GM19463 (cell line): ENCODE measurements around the gene ARL2.

ENCODE experiments used
- ATAC-seq: cut with Tn5 transposase; IDR thresholded peaks from one replicate; pipeline ENCODE4 v1.9.1; 2021; ENCODE audit warnings: mild to moderate bottlenecking, moderate library complexity; ENCODE audit not compliant: unreplicated experiment

Gene ARL2

GRCh38 chr11:65045061-65045460 lies 31.1 kb downstream of the ARL2 start:
- no peak for ATAC-seq

DNA sequence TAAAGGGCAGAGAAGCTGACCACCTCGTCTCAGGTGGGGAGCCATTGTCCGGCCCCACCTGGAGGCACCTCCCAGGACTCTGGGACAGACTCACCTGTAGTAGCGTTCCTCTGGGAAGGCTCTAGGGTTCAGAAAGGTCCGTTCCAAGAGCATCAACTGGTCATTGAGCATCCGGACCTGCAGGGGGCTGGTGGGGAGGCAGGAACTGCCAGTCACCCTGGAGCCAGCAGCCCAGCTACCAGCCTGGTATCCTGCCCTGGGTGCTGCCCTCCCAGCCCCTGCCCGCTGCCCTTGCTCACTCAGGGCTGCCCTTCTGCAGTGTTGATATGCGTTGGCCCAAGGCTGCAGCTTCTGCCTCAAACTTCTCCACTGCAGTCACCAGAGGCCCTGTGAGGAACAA lies 31.8 kb downstream of the ARL2 start:
- ATAC-seq = no peak

DNA sequence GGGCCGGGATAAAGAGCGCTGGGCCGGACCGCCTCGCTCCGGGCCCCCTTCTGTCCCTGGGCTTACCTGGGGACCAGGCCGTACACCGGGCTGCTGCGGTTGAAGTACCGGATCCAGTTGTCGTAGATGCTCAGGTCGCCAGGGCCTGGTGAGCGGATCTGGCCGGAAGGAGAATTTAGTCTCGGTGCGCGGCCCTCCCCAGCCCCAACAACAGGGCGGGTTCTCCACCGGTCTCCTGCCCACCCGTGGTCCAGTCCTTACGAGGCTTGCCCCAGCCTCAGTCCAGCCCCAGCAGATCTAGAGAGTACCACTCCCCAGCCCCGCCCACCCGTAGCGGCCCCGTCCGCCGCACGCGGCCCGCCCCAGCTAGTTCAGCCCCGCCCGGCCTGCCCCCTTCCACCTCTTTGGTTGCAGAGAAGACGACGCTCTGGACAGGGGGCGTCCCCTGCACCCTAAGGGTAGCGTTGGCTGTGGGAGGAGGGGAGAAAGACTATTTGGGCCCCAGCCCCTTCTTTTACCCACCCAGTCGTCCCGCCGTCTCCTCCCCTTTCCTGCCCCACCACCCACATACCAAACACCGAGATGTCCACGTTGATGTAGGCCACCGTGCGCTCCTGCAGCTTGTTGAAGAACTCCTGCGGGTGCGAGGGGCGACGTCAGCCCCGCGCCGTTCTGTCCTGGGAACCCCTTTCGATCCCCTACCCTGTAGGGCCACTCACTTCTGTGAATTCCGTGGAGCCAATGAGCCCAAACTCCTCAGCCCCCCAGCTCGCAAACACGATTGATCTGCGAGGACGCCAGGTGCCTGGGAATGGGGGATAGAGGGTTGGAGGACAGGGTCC lies 33.8 kb downstream of the ARL2 start:
- ATAC-seq = no peak

DNA sequence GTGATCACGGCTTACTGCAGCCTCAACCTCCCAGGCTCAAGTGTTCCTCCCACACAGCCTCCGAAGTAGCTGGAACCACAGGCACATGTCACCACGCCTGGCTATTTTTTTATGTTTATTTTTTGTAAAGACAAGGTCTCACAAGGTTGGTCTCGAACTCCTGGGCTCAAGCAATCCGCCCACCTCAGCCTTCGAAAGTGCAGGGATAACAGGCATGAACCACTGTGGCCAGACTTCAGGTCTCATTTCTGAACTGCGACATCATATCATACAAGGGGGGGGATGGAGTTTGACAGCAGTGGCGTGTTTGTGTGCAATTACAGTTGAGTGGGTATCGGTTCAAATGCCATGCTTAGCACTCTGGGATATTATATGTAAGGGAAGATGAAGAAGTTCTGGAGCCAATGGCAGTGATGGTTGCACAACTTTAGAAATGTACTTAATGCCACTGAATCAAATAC lies 37.5 kb downstream of the ARL2 start:
- no peak for ATAC-seq

- ATAC-seq = no peak
Measured at GRCh38 chr11:65053827-65054508, 40.0 kb downstream of the ARL2 start.

GRCh38 chr11:65055538-65055937 lies 41.6 kb downstream of the ARL2 start:
- ATAC-seq = no peak

GRCh38 chr11:65056999-65057398 lies 43.0 kb downstream of the ARL2 start:
- ATAC-seq = no peak

GRCh38 chr11:65057526-65057925 lies 43.6 kb downstream of the ARL2 start:
- no peak for ATAC-seq

GRCh38 chr11:65058012-65058411 lies 44.1 kb downstream of the ARL2 start:
- ATAC-seq = no peak

DNA sequence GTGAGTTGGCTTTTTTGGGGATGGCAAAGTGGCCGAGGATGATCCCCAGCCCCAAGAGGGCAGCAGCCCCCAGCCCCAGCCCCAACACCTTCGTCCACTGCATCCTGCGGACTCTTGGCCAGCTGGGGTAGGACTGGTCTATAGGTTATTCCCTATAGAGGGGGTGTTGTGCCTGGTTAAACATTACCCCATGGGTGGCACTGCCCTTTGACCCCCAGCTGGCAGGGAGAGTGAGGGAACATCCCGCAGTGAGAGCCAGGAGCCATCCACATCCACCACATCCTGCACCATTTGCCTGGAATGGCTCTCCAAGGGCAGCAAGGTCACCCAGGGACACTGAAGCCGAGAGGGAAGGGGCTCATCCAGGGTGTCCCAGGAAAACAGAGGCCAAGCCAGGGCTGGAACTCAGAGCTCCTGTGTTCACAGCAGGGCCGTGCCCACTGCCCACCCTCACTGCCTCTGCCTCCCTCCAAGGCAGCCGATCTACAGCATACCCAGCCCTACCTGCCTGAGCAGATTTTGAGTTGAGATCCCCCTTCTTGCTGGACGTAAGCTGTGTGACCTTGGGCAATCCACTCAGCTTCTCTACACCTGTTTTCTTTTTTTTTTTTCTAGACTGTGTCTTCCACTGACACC lies 44.6 kb downstream of the ARL2 start, which contains the start of gene NAALADL1:
Gene NAALADL1 (minus strand): TSS at position 135 of the 636 bp plus-strand sequence. CDS start 32 bp downstream, at position 103.
- no peak for ATAC-seq

DNA sequence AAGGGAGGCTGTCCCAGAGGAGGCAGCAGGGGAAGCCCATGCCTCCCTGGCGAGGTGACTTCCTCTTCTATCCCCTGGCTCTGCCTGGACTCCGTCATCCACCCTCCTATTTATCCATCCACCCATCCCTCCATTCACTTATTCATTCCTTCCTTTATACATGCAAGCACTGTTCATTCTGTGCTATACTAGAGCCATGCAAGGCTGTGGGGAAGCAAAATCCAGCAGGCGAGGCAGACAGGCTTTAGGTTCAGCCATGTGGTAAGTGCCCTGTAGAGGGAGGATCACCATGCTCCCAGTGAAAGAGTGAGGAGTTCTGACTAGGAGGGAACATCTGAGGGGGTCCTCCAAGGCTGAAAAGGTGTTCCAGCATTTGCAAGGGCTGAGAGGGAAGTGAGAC lies 45.6 kb downstream of the ARL2 start:
- ATAC-seq = no peak

GRCh38 chr11:65059959-65060824 lies 46.2 kb downstream of the ARL2 start:
- ATAC-seq = no peak

GRCh38 chr11:65060913-65061408 lies 47.0 kb downstream of the ARL2 start:
- no peak for ATAC-seq

- no peak for ATAC-seq
Measured at GRCh38 chr11:65063532-65063931, 49.6 kb downstream of the ARL2 start.

DNA sequence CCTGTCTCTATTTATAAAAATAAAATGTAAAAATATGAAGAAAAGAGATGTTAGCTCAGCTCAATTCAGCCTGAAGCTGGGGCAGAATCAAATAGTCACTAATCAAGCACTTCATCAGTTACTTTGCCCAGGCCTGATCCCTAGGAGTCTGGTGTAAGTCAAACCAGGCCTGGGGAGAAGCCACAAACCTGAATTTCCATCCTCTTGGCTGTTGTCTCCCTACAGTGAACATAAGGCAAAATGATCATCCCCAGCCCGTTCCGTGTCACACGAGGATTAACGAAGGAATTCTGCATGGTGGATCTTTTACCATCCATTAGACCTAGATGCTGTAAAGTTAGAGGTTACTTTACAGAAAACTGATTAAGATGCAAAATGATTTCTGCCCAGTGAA lies 50.9 kb downstream of the ARL2 start:
- no peak for ATAC-seq

DNA sequence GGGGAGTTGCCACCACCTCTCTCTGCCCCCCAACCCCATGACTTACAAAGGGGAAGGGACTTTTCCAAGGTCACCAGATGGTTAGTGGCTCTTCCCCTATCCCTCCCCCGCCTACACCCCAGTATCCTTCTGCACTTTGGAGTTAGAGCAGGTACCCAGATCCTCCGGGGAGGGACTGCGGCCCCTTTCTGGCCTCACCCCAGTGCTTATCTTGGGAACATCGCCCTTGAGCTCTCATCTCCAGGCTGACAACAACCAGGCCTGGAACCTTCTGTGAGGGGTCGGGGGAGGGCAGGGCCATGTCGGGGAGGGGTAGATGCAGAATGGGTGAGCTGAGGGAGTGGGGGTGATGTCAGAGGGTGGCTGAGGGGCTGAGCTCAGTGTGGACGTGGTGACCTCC lies 51.9 kb downstream of the ARL2 start:
- no peak for ATAC-seq

GRCh38 chr11:65066315-65066714 lies 52.4 kb downstream of the ARL2 start:
- no peak for ATAC-seq

DNA sequence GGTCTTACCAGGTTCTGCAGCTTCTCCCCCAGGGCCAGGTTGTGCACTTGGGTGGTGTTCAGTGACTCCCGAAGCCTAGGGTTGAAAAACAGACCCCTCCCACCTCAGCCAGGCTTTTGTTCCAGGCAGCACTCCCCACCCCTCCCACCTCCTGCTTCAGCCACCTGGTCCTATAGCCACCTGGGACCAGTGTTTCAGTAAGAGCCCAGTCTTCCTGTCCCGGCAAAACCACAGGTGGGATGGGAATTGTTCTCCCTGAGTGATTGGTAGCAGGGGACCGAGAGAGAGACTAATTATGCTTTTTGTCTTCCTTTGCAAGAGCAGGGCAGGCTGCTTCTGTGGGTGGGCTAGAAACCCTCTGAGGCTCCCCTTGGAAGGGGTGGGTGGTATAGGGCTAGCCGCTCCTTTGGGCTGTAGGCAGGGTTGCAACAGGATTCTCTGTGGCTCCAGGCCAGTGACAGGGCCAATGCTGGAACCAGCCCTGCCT lies 52.9 kb downstream of the ARL2 start:
- ATAC-seq = no peak

- no peak for ATAC-seq
Measured at GRCh38 chr11:65067446-65067845, 53.5 kb downstream of the ARL2 start.

- no peak for ATAC-seq
Measured at GRCh38 chr11:65069217-65069616, 55.3 kb downstream of the ARL2 start.
